CD14-positive monocyte (primary cell): ENCODE data around the gene GPR42. TPM values are rescaled to one million over a fixed set of nuclear protein-coding genes. Genes with fewer than 3 reads are reported as not detected.

ENCODE experiments used
- DNase-seq, 3 donors: peaks; one replicate each; pipeline ENCODE4 v3.0.0-alpha.2; 2011 to 2022
- H2AFZ ChIP-seq: 2 replicates; pipeline ENCODE4 v1.6.0; 2012; ENCODE audit warnings: mild to moderate bottlenecking, low read depth, low read length, inconsistent platforms; ENCODE audit not compliant: insufficient read depth, poor library complexity, severe bottlenecking
- H3K27ac ChIP-seq, 2 donors: 1 replicate in 1 of 2; 2 replicates in 1 of 2; pipeline ENCODE4 v1.5.1; 2012 to 2013; ENCODE audit warnings: low read length in 2 of 2, control low read depth in 1 of 2, inconsistent platforms in 1 of 2, low read depth in 1 of 2, mild to moderate bottlenecking in 1 of 2
- H3K27me3 ChIP-seq, 2 donors: one replicate each; pipeline versions ENCODE4 v1.6.0 to v1.6.1; 2011 to 2013; ENCODE audit warnings: low read length in 2 of 2; ENCODE audit not compliant: control insufficient read depth in 2 of 2, insufficient read depth in 2 of 2
- H3K36me3 ChIP-seq, 2 donors: replicated peaks in 1 of 2; 1 replicate in 1 of 2; 2 replicates in 1 of 2; pipeline versions ENCODE4 v1.5.1 to v1.6.1; 2012 to 2013; ENCODE audit warnings: low read length in 2 of 2, control low read depth in 1 of 2, inconsistent platforms in 1 of 2, mild to moderate bottlenecking in 1 of 2; ENCODE audit not compliant: insufficient read depth in 2 of 2, control insufficient read depth in 1 of 2
- H3K4me1 ChIP-seq, 2 donors: 1 replicate in 1 of 2; 2 replicates in 1 of 2; pipeline versions ENCODE4 v1.5.1 to v1.6.1; 2012 to 2013; ENCODE audit warnings: low read length in 2 of 2, control low read depth in 1 of 2, inconsistent platforms in 1 of 2, mild to moderate bottlenecking in 1 of 2, moderate library complexity in 1 of 2; ENCODE audit not compliant: insufficient read depth in 2 of 2, control insufficient read depth in 1 of 2
- H3K4me2 ChIP-seq: replicated peaks from 2 replicates; pipeline ENCODE3; 2012; ENCODE audit warnings: low read length, moderate library complexity, mild to moderate bottlenecking; ENCODE audit not compliant: poor library complexity, severe bottlenecking; ENCODE audit errors: extremely low read depth
- H3K4me3 ChIP-seq, 3 experiments: fragments of 200-600 bp in 1 of 3; sonication (generic) in 1 of 3; replicated peaks in 1 of 3; 1 replicate in 2 of 3; 2 replicates in 1 of 3; pipeline ENCODE4 v1.5.1; 2011 to 2013; ENCODE audit warnings: low read length in 3 of 3, mild to moderate bottlenecking in 3 of 3, control low read depth in 2 of 3, low read depth in 2 of 3, inconsistent platforms in 1 of 3, moderate library complexity in 1 of 3
- H3K79me2 ChIP-seq: 2 replicates; pipeline ENCODE4 v1.6.0; 2012; ENCODE audit warnings: mild to moderate bottlenecking, control low read depth, inconsistent platforms, low read length, moderate library complexity; ENCODE audit not compliant: insufficient read depth
- H3K9ac ChIP-seq: 2 replicates; pipeline ENCODE4 v1.6.0; 2017; ENCODE audit warnings: low read length, mild to moderate bottlenecking; ENCODE audit not compliant: insufficient read depth, poor library complexity, severe bottlenecking
- H3K9me3 ChIP-seq, 2 donors: replicated peaks in 1 of 2; 1 replicate in 1 of 2; 2 replicates in 1 of 2; pipeline versions ENCODE4 v1.5.1 to v1.6.1; 2012 to 2013; ENCODE audit warnings: low read length in 2 of 2, control low read depth in 1 of 2; ENCODE audit not compliant: control insufficient read depth in 1 of 2, insufficient read depth in 1 of 2
- H4K20me1 ChIP-seq: 2 replicates; pipeline ENCODE4 v1.6.0; 2012; ENCODE audit warnings: mild to moderate bottlenecking, low read length, control low read depth, moderate library complexity; ENCODE audit not compliant: insufficient read depth
- H3K27ac Mint-ChIP-seq, 7 donors: one replicate each; pipeline ENCODE4 v1.8.0; 2020; ENCODE audit warnings: mild to moderate bottlenecking in 7 of 7, mixed read lengths in 7 of 7, moderate library complexity in 6 of 7, inconsistent platforms in 2 of 7
- H3K27me3 Mint-ChIP-seq, 3 donors: one replicate each; pipeline ENCODE4 v1.8.0; 2021 to 2022; ENCODE audit warnings: low read depth in 3 of 3, mild to moderate bottlenecking in 3 of 3, mixed read lengths in 3 of 3, moderate library complexity in 3 of 3, inconsistent platforms in 1 of 3
- H3K36me3 Mint-ChIP-seq, 2 donors: one replicate each; pipeline ENCODE4 v1.8.0; 2020; ENCODE audit warnings: mixed read lengths in 2 of 2, inconsistent platforms in 1 of 2, mild to moderate bottlenecking in 1 of 2
- H3K4me1 Mint-ChIP-seq: one replicate; pipeline ENCODE4 v1.8.0; 2020; ENCODE audit warnings: mild to moderate bottlenecking, mixed read lengths
- H3K4me3 Mint-ChIP-seq, 2 donors: one replicate each; pipeline ENCODE4 v1.8.0; 2020; ENCODE audit warnings: mild to moderate bottlenecking in 2 of 2, mixed read lengths in 2 of 2, moderate library complexity in 1 of 2
- H3K9me3 Mint-ChIP-seq, 7 donors: one replicate each; pipeline ENCODE4 v1.8.0; 2020 to 2022; ENCODE audit warnings: mixed read lengths in 7 of 7, mild to moderate bottlenecking in 6 of 7, moderate library complexity in 6 of 7, inconsistent platforms in 2 of 7
- WGBS: methylation state at CpG from one replicate; pipeline ENCODE4 v1.1.5; 2013; ENCODE audit warnings: missing lambda C conversion rate; ENCODE audit not compliant: insufficient coverage; 5-methylcytosine and 5-hydroxymethylcytosine counted together
- intact Hi-C, 2 donors: fragments of 100-400 bp; cut with micrococcal nuclease; formaldehyde crosslinking; loops; one replicate each; pipeline versions ENCODE4 v1.15.0 to v1.15.1; 2023
- polyA plus RNA-seq, 3 donors: library from polyadenylated mRNA; depleted of rRNA in 1 of 3; unstranded in 2 of 3; stranded (reverse) in 1 of 3; fragments of 300-500 nt in 2 of 3; fragments of >200 nt in 1 of 3; fragmentation: Illumina TruSeq in 2 of 3; gene quantifications; 1 replicate in 2 of 3; 2 replicates in 1 of 3; pipeline ENCODE4 v1.2.3, GENCODE V29; 2012 to 2021
- TF ChIP-seq, protein P1 (sequence below): fragments of 200-600 bp; IDR thresholded peaks from one replicate; pipeline ENCODE4 v1.8.0; 2022; ENCODE audit warnings: antibody characterized with exemption, mild to moderate bottlenecking

The GPR42 gene
- polyA plus RNA-seq, 3 donors = 0.17 to 2.9 TPM; not detected in 1

GRCh38 chr19:35379992-35380391 lies 9.1 kb downstream of the GPR42 start:
- Histone ChIP-seq H4K20me1 (no peaks in the 10 kb centered on the region), H3K79me2 (no peaks in the 10 kb centered on the region), H3K9ac (no peak overlapping the region), H3K27me3 (peaks cover 0 to 2% of the 10 kb centered on the region in 2 donors), H3K9me3 (peaks cover 6 to 12% of the 10 kb centered on the region in 2 donors), H3K4me1 (peaks cover 0 to 12% of the 10 kb centered on the region in 2 donors), H3K27ac (no peak overlapping the region), H2AFZ (no peak overlapping the region), H3K4me3 (no peak overlapping the region), H3K4me2 (no peak overlapping the region), H3K36me3 (no peaks in the 10 kb centered on the region)
- Mint-ChIP-seq H3K4me1 (peaks cover 17% of the 10 kb centered on the region), H3K36me3 (no peaks in the 10 kb centered on the region), H3K27me3 (peaks cover 17 to 27% (median 20%) of the 10 kb centered on the region in 3 donors), H3K27ac (peak overlapping the region in 1 of 7 donors; percentile 24), H3K4me3 (no peak overlapping the region), H3K9me3 (peaks cover 3 to 24% (median 8%) of the 10 kb centered on the region in 7 donors)
- intact Hi-C loops = no loop called here
- TF ChIP-seq, protein P1, sequence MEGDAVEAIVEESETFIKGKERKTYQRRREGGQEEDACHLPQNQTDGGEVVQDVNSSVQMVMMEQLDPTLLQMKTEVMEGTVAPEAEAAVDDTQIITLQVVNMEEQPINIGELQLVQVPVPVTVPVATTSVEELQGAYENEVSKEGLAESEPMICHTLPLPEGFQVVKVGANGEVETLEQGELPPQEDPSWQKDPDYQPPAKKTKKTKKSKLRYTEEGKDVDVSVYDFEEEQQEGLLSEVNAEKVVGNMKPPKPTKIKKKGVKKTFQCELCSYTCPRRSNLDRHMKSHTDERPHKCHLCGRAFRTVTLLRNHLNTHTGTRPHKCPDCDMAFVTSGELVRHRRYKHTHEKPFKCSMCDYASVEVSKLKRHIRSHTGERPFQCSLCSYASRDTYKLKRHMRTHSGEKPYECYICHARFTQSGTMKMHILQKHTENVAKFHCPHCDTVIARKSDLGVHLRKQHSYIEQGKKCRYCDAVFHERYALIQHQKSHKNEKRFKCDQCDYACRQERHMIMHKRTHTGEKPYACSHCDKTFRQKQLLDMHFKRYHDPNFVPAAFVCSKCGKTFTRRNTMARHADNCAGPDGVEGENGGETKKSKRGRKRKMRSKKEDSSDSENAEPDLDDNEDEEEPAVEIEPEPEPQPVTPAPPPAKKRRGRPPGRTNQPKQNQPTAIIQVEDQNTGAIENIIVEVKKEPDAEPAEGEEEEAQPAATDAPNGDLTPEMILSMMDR = no peak
- WGBS = no CpG with 5 or more reads among the region's 1 CpG
- DNase-seq = no peak

GRCh38 chr19:35380450-35381124 lies 9.7 kb downstream of the GPR42 start:
- intact Hi-C loops = no loop called here
- H3K4me2 ChIP-seq = no peak overlapping the region
- no peaks in the 10 kb centered on the region for H3K79me2 ChIP-seq
- H4K20me1 ChIP-seq = no peaks in the 10 kb centered on the region
- H3K27me3 Mint-ChIP-seq = peaks cover 14 to 24% (median 14%) of the 10 kb centered on the region in 3 donors
- no peak overlapping the region for H3K4me3 ChIP-seq
- no peak overlapping the region for H3K4me3 Mint-ChIP-seq
- H3K27ac ChIP-seq = no peak overlapping the region
- no peak overlapping the region for H3K27ac Mint-ChIP-seq
- peaks cover 0 to 2% of the 10 kb centered on the region in 2 donors for H3K27me3 ChIP-seq
- peaks cover 3 to 29% (median 13%) of the 10 kb centered on the region in 7 donors for H3K9me3 Mint-ChIP-seq
- H2AFZ ChIP-seq = no peak overlapping the region
- H3K36me3 ChIP-seq = no peaks in the 10 kb centered on the region
- WGBS = 78% methylated on average over 6 of the region's 9 CpGs
- DNase-seq = no peak
- H3K4me1 ChIP-seq = peaks cover 0 to 7% of the 10 kb centered on the region in 2 donors
- H3K4me1 Mint-ChIP-seq = peaks cover 12% of the 10 kb centered on the region
- no peaks in the 10 kb centered on the region for H3K36me3 Mint-ChIP-seq
- H3K9me3 ChIP-seq = peaks cover 12 to 15% of the 10 kb centered on the region in 2 donors
- no peak overlapping the region for H3K9ac ChIP-seq
- TF ChIP-seq, protein P1 = no peak
